Panc1 (cell line): ENCODE results near the gene KCNMA1. TPM values are rescaled to one million over a fixed set of nuclear protein-coding genes. Genes with fewer than 3 reads are reported as not detected.
A peak's percentile ranks its signal among the peaks of the same experiment; 100 is the strongest.
"Not testable (repeated sequence)": the region's sequence is repeated elsewhere in the genome, so short reads cannot be mapped to it uniquely, and the experiment has no call there.

Experiments
- ATAC-seq: fragments of 200-7000 bp; cut with Tn5 transposase; 2 replicates; pipeline ENCODE4 v1.9.1; 2020; ENCODE audit warnings: mild to moderate bottlenecking, moderate library complexity
- BruUV-seq: library from RNA; stranded (reverse); fragments of 400-500 nt; replicated peaks from 2 replicates; lab custom pipeline; 2021; lab: Mats Ljungman, UMichigan
- CTCF ChIA-PET: fragments of 300-600 bp; sonication (Branson Sonifier 250); formaldehyde crosslinking; loops from one replicate; lab custom pipeline; 2022; ENCODE audit warnings: antibody characterized with exemption; lab: Charles Lee
- POLR2A ChIA-PET: fragments of 300-600 bp; sonication (Branson Sonifier 250); formaldehyde crosslinking; loops from one replicate; lab custom pipeline; 2022; ENCODE audit warnings: antibody characterized with exemption; lab: Charles Lee
- DNase-seq: peaks from one replicate; pipeline ENCODE4 v3.0.0-alpha.2; 2010; ENCODE audit warnings: low read depth, low spot score
- H3K27ac ChIP-seq: 2 replicates; pipeline ENCODE4 v1.5.1; 2011; ENCODE audit warnings: mild to moderate bottlenecking, low read length, inconsistent platforms
- H3K27me3 ChIP-seq: fragments of 200-500 bp; sonication (Bioruptor generic); 2 replicates; pipeline ENCODE4 v1.6.0; 2014; ENCODE audit warnings: low read length, inconsistent platforms; ENCODE audit not compliant: control insufficient read depth, insufficient read depth
- H3K36me3 ChIP-seq: fragments of 200-500 bp; sonication (Bioruptor generic); 2 replicates; pipeline ENCODE4 v1.5.1; 2014; ENCODE audit warnings: inconsistent platforms, mild to moderate bottlenecking, low read length, moderate library complexity; ENCODE audit not compliant: control insufficient read depth, insufficient read depth
- H3K4me1 ChIP-seq: 2 replicates; pipeline ENCODE4 v1.5.1; 2011; ENCODE audit warnings: inconsistent platforms, mild to moderate bottlenecking, low read length, moderate library complexity; ENCODE audit not compliant: control insufficient read depth, insufficient read depth
- H3K4me3 ChIP-seq, 2 experiments: 2 replicates each; pipeline ENCODE4 v1.5.1; 2011 to 2012; ENCODE audit warnings: low read depth in 2 of 2, low read length in 2 of 2, mild to moderate bottlenecking in 2 of 2, inconsistent platforms in 1 of 2, moderate library complexity in 1 of 2
- H3K9me3 ChIP-seq: fragments of 200-500 bp; sonication (Bioruptor generic); 2 replicates; pipeline ENCODE4 v1.5.1; 2014; ENCODE audit warnings: low read depth, mild to moderate bottlenecking, inconsistent platforms, low read length, moderate library complexity; ENCODE audit not compliant: control insufficient read depth, insufficient read depth
- CTCF ChIP-seq: fragments of 450-650 bp; IDR thresholded peaks from 2 replicates; pipeline ENCODE4 v1.5.1; 2017; ENCODE audit warnings: mild to moderate bottlenecking
- POLR2AphosphoS5 ChIP-seq: IDR thresholded peaks from 2 replicates; pipeline ENCODE4 v1.6.1; 2012; ENCODE audit warnings: mild to moderate bottlenecking, low read depth, low read length, moderate library complexity
- REST ChIP-seq, 2 experiments: IDR thresholded peaks; 2 replicates each; pipeline ENCODE4 v1.6.1; 2011 to 2012; ENCODE audit warnings: low read depth in 2 of 2, control low read depth in 1 of 2, low read length in 1 of 2, mild to moderate bottlenecking in 1 of 2, moderate library complexity in 1 of 2; ENCODE audit not compliant: insufficient read depth in 1 of 2
- SIN3A ChIP-seq: IDR thresholded peaks from 2 replicates; pipeline ENCODE4 v1.6.1; 2012; ENCODE audit warnings: low read depth, mild to moderate bottlenecking, low read length, moderate library complexity, borderline replicate concordance; ENCODE audit not compliant: insufficient read depth
- TCF7L2 ChIP-seq: IDR thresholded peaks from 2 replicates; pipeline ENCODE4 v1.6.1; 2011; ENCODE audit warnings: mild to moderate bottlenecking, low read depth, low read length, inconsistent platforms
- in situ Hi-C: cut with HindIII; loops from 2 replicates; pipeline ENCODE4 v1.10.0; 2016; ENCODE audit warnings: low sequenced_read_pairs, low pct_unique_long_range_greater_than_20kb
- intact Hi-C: fragments of 100-400 bp; cut with micrococcal nuclease; formaldehyde crosslinking; loops from one replicate; pipeline ENCODE4 v1.10.0; 2022; ENCODE audit not compliant: unreplicated experiment
- total RNA-seq: library from RNA; stranded (reverse); gene quantifications from one replicate; pipeline ENCODE4 v1.2.1, GENCODE V29; 2021; ENCODE audit not compliant: unreplicated experiment

The KCNMA1 gene
- total RNA-seq, 1 experiment from 2014 or later = 91.9 TPM

GRCh38 chr10:77415313-77415960 lies 222.2 kb downstream of the KCNMA1 start:
- intact Hi-C loops = no loop called here
- POLR2A ChIA-PET = no interaction called here
- no peak for ATAC-seq
- H3K36me3 ChIP-seq = no peaks in the 10 kb centered on the region
- no peaks in the 10 kb centered on the region for H3K27me3 ChIP-seq
- TF ChIP-seq SIN3A (no peak), TCF7L2 (no peak), REST (IDR thresholded peaks at IDR 0.05; ENCODE audit: insufficient read depth in 1 of 2, low read depth in 2 of 2, low read length in 1 of 2) (no peak), POLR2AphosphoS5 (no peak), CTCF (no peak)
- no peak for DNase-seq
- no peaks in the 10 kb centered on the region for H3K9me3 ChIP-seq
- BruUV-seq = no TSS peak
- peak overlapping the region; percentile 3; the same call in 1 of the 2 replicates for H3K27ac ChIP-seq
- H3K4me1 ChIP-seq = peaks cover 53% of the 10 kb centered on the region
- no peak overlapping the region for H3K4me3 ChIP-seq
- in situ Hi-C loops = no loop called here
- CTCF ChIA-PET = interaction anchor here (0.6 kb wide), 1 partner anchor 211 kb away, joined by 3 read pairs; no protein-coding TSS in a partner anchor

- Histone ChIP-seq H3K9me3 (no peaks in the 10 kb centered on the region), H3K36me3 (no peaks in the 10 kb centered on the region), H3K4me3 (no peak overlapping the region), H3K27ac (no peak overlapping the region), H3K4me1 (peaks cover 63% of the 10 kb centered on the region), H3K27me3 (no peaks in the 10 kb centered on the region)
- intact Hi-C loops = no loop called here
- DNase-seq (no peak), ATAC-seq (no peak)
- TF ChIP-seq TCF7L2 = no peak
- no peak for TF ChIP-seq POLR2AphosphoS5
- no peak for TF ChIP-seq REST (IDR thresholded peaks at IDR 0.05; ENCODE audit: insufficient read depth in 1 of 2, low read depth in 2 of 2, low read length in 1 of 2)
- in situ Hi-C loops = no loop called here
- CTCF ChIA-PET = no interaction called here
- BruUV-seq = no TSS peak
- POLR2A ChIA-PET = no interaction called here
Observed at GRCh38 chr10:77413231-77413630, 224.4 kb downstream of the KCNMA1 start.

GRCh38 chr10:77412573-77413133 lies 225.0 kb downstream of the KCNMA1 start:
- in situ Hi-C loops, H3K27me3 ChIP-seq, DNase-seq, H3K27ac ChIP-seq, H3K4me3 ChIP-seq, CTCF ChIA-PET, POLR2A ChIA-PET, BruUV-seq, ATAC-seq, H3K36me3 ChIP-seq, intact Hi-C loops, H3K9me3 ChIP-seq: not testable (repeated sequence)
- H3K4me1 ChIP-seq = peaks cover 64% of the 10 kb centered on the region
